Upper lobe of left lung (tissue), 4 donors: ENCODE measurements around the gene RPLP2.

Experiments
- POLR2A ChIP-seq, 4 donors: fragments of 450-650 bp; IDR thresholded peaks; one replicate each; pipeline ENCODE4 v1.5.1; 2016 to 2017; ENCODE audit warnings: antibody characterized with exemption in 4 of 4, mild to moderate bottlenecking in 2 of 4
- POLR2AphosphoS5 ChIP-seq, 2 donors: sonication (generic); formaldehyde crosslinking; IDR thresholded peaks; one replicate each; pipeline ENCODE4 v1.5.1; 2017; ENCODE audit warnings: antibody characterized with exemption in 2 of 2
- TF ChIP-seq, protein P1 (sequence below), 6 experiments: fragments of 450-650 bp in 4 of 6; fragments of 200-600 bp in 2 of 6; sonication (generic) in 2 of 6; IDR thresholded peaks; one replicate each; pipeline ENCODE4 v1.5.1; 2016 to 2019; ENCODE audit warnings: antibody characterized with exemption in 6 of 6

- TF ChIP-seq POLR2A (IDR thresholded peaks at IDR 0.05) (no peak), POLR2AphosphoS5 (IDR thresholded peaks at IDR 0.05) (no peak)
- TF ChIP-seq, protein P1, sequence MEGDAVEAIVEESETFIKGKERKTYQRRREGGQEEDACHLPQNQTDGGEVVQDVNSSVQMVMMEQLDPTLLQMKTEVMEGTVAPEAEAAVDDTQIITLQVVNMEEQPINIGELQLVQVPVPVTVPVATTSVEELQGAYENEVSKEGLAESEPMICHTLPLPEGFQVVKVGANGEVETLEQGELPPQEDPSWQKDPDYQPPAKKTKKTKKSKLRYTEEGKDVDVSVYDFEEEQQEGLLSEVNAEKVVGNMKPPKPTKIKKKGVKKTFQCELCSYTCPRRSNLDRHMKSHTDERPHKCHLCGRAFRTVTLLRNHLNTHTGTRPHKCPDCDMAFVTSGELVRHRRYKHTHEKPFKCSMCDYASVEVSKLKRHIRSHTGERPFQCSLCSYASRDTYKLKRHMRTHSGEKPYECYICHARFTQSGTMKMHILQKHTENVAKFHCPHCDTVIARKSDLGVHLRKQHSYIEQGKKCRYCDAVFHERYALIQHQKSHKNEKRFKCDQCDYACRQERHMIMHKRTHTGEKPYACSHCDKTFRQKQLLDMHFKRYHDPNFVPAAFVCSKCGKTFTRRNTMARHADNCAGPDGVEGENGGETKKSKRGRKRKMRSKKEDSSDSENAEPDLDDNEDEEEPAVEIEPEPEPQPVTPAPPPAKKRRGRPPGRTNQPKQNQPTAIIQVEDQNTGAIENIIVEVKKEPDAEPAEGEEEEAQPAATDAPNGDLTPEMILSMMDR (IDR thresholded peaks at IDR 0.05): no peak
These were observed 33.0 kb upstream of the RPLP2 start for GRCh38 chr11:776561-777287.
